Smooth muscle cell (in vitro differentiated cells): ENCODE data around the gene NTM. TPM values are rescaled to one million over a fixed set of nuclear protein-coding genes. Genes with fewer than 3 reads are reported as not detected.
"Not testable (repeated sequence)": the region's sequence is repeated elsewhere in the genome, so short reads cannot be mapped to it uniquely, and the experiment has no call there.

ENCODE experiments used
- DNase-seq: peaks from one replicate; lab custom pipeline; 2025; ENCODE audit not compliant: unreplicated experiment; lab: John Stamatoyannopoulos, UW
- H2AFZ ChIP-seq: fragments of 200-600 bp; sonication (generic); 2 replicates; pipeline ENCODE4 v1.6.0; 2016; ENCODE audit warnings: antibody characterized with exemption, low read depth, mild to moderate bottlenecking
- H3F3A ChIP-seq: fragments of 200-600 bp; sonication (generic); 2 replicates; pipeline ENCODE4 v1.6.0; 2017; ENCODE audit warnings: antibody characterized with exemption, low read depth
- H3K27ac ChIP-seq: fragments of 200-600 bp; sonication (generic); 2 replicates; pipeline ENCODE4 v1.5.1; 2016; ENCODE audit warnings: low read depth, mild to moderate bottlenecking
- H3K27me3 ChIP-seq: fragments of 200-600 bp; sonication (generic); 2 replicates; pipeline ENCODE4 v1.6.1; 2016; ENCODE audit warnings: low read depth, mild to moderate bottlenecking
- H3K36me3 ChIP-seq: fragments of 200-600 bp; sonication (generic); 2 replicates; pipeline ENCODE4 v1.5.1; 2016; ENCODE audit warnings: low read depth
- H3K4me1 ChIP-seq: fragments of 200-600 bp; sonication (generic); 2 replicates; pipeline ENCODE4 v1.5.1; 2016; ENCODE audit warnings: low read depth
- H3K4me2 ChIP-seq: fragments of 200-600 bp; sonication (generic); 2 replicates; pipeline ENCODE4 v1.6.0; 2016; ENCODE audit warnings: mild to moderate bottlenecking
- H3K4me3 ChIP-seq: fragments of 200-600 bp; sonication (generic); 2 replicates; pipeline ENCODE4 v1.5.1; 2016; ENCODE audit warnings: mild to moderate bottlenecking
- H3K79me2 ChIP-seq: fragments of 200-600 bp; sonication (generic); 2 replicates; pipeline ENCODE4 v1.6.0; 2016; ENCODE audit warnings: low read depth, mild to moderate bottlenecking
- H3K9ac ChIP-seq: fragments of 200-600 bp; sonication (generic); 2 replicates; pipeline ENCODE4 v1.6.0; 2016; ENCODE audit warnings: low read depth
- H3K9me3 ChIP-seq: fragments of 200-600 bp; sonication (generic); replicated peaks from 2 replicates; pipeline ENCODE4 v1.5.1; 2016; ENCODE audit warnings: low read depth
- H4K20me1 ChIP-seq: fragments of 200-600 bp; sonication (generic); 2 replicates; pipeline ENCODE4 v1.6.0; 2016; ENCODE audit warnings: low read depth
- CTCF ChIP-seq: fragments of 200-600 bp; sonication (generic); IDR thresholded peaks from 2 replicates; pipeline ENCODE4 v1.5.1; 2017; ENCODE audit warnings: borderline replicate concordance, mild to moderate bottlenecking, antibody characterized with exemption; ENCODE audit not compliant: insufficient read depth, poor library complexity, severe bottlenecking
- WGBS: methylation state at CpG from one replicate; pipeline ENCODE4 v1.1.7; 2016; ENCODE audit warnings: low lambda C conversion rate; 5-methylcytosine and 5-hydroxymethylcytosine counted together
- polyA plus RNA-seq: library from polyadenylated mRNA; unstranded; fragments of >200 nt; fragmentation: Nextera tagmentation; extraction: Ambion mirVana; gene quantifications from 2 replicates; pipeline ENCODE4 v1.2.1, GENCODE V29; 2016
- total RNA-seq: library from RNA; depleted of rRNA; stranded (reverse); fragments of >200 nt; gene quantifications from 2 replicates; pipeline ENCODE4 v1.2.3, GENCODE V29; 2014

The NTM gene
- total and polyA plus RNA-seq, 2 experiments from 2014 or later = 68.9 to 123 TPM

- no peak for TF ChIP-seq CTCF
- H3K4me2 ChIP-seq = no peak overlapping the region
- H3K4me1 ChIP-seq = no peaks in the 10 kb centered on the region
- H3K27ac ChIP-seq = no peak overlapping the region
- no peak overlapping the region for H3K9ac ChIP-seq
- no peaks in the 10 kb centered on the region for H3K9me3 ChIP-seq
- no peaks in the 10 kb centered on the region for H4K20me1 ChIP-seq
- 88% methylated on average over 4 of the region's 4 CpGs for WGBS
- no peaks in the 10 kb centered on the region for H3F3A ChIP-seq
- H3K36me3 ChIP-seq = no peaks in the 10 kb centered on the region
- H3K4me3 ChIP-seq = no peak overlapping the region
- peaks cover 15% of the 10 kb centered on the region for H3K27me3 ChIP-seq
- H3K79me2 ChIP-seq = no peaks in the 10 kb centered on the region
- no peak for DNase-seq
- H2AFZ ChIP-seq = no peak overlapping the region
Measured at GRCh38 chr11:131488238-131488637, 117.8 kb downstream of the NTM start.

GRCh38 chr11:131491503-131491902 is 121.1 kb downstream of the NTM start:
- H3K79me2 ChIP-seq = no peaks in the 10 kb centered on the region
- DNase-seq = no peak
- WGBS = 57% methylated on average over 4 of the region's 4 CpGs

GRCh38 chr11:131495423-131495822 is 125.0 kb downstream of the NTM start:
- Histone ChIP-seq H3F3A (no peaks in the 10 kb centered on the region), H3K27me3 (peaks cover 14% of the 10 kb centered on the region), H3K4me1 (no peaks in the 10 kb centered on the region), H3K9me3 (no peaks in the 10 kb centered on the region), H3K9ac (no peak overlapping the region), H3K79me2 (no peaks in the 10 kb centered on the region), H4K20me1 (no peaks in the 10 kb centered on the region), H3K27ac (no peak overlapping the region), H3K36me3 (no peaks in the 10 kb centered on the region), H3K4me3 (no peak overlapping the region), H3K4me2 (no peak overlapping the region), H2AFZ (no peak overlapping the region)
- no peak for TF ChIP-seq CTCF
- WGBS = 90% methylated on average over 6 of the region's 6 CpGs
- DNase-seq = no peak

More at GRCh38 chr11:131491503-131491902, 121.1 kb downstream of the NTM start:
- Histone ChIP-seq H3K4me2 (no peak overlapping the region), H3K27me3 (peaks cover 11% of the 10 kb centered on the region), H2AFZ (no peak overlapping the region), H3K27ac (no peak overlapping the region), H3K4me3 (no peak overlapping the region), H4K20me1 (no peaks in the 10 kb centered on the region), H3K9me3 (no peaks in the 10 kb centered on the region), H3K9ac (no peak overlapping the region), H3F3A (no peaks in the 10 kb centered on the region), H3K4me1 (no peaks in the 10 kb centered on the region), H3K36me3 (no peaks in the 10 kb centered on the region)
- TF ChIP-seq CTCF = no peak

GRCh38 chr11:131497686-131498085 is 127.3 kb downstream of the NTM start:
- H3K36me3 ChIP-seq, H3K4me2 ChIP-seq, H3K9me3 ChIP-seq, H3K27ac ChIP-seq, DNase-seq, H4K20me1 ChIP-seq, H3K79me2 ChIP-seq, H2AFZ ChIP-seq, H3K4me1 ChIP-seq, H3K9ac ChIP-seq, H3K4me3 ChIP-seq, H3F3A ChIP-seq: not testable (repeated sequence)
- 91% methylated on average over 5 of the region's 5 CpGs for WGBS
- peaks cover 11% of the 10 kb centered on the region for H3K27me3 ChIP-seq
